H1 (cell line): ENCODE results near the gene ADGRB2. TPM values are rescaled to one million over a fixed set of nuclear protein-coding genes. Genes with fewer than 3 reads are reported as not detected.

Experiments used
- CEBPB ChIP-seq: IDR thresholded peaks from 2 replicates; pipeline ENCODE4 v1.6.1; 2012; ENCODE audit warnings: low read depth, low read length
- POLR2AphosphoS5 ChIP-seq: IDR thresholded peaks from 2 replicates; pipeline ENCODE4 v1.6.1; 2011; ENCODE audit warnings: low read depth, low read length
- SP2 ChIP-seq: IDR thresholded peaks from 2 replicates; pipeline ENCODE4 v1.6.1; 2012; ENCODE audit warnings: mild to moderate bottlenecking, low read length, inconsistent platforms
- polyA plus RNA-seq, 7 experiments: library from polyadenylated mRNA; depleted of rRNA in 3 of 7; stranded (reverse) in 5 of 7; unstranded in 2 of 7; fragments of >200 nt in 5 of 7; fragments of 200-250 nt in 2 of 7; gene quantifications; 1 replicate in 5 of 7; 2 replicates in 1 of 7; 4 replicates in 1 of 7; pipeline versions ENCODE4 v1.2.1 to v1.2.3, GENCODE V29; 2011 to 2013; ENCODE audit warnings: missing spikeins in 2 of 7, mixed read lengths in 2 of 7
- total RNA-seq: library from RNA; stranded (reverse); fragmentation: NEBNext Ultra II Directional; extraction: Animal tissue kit (Norgen Biotek cat#: 25700); gene quantifications from 2 replicates; pipeline ENCODE4 v1.2.1, GENCODE V29; 2021
- TF ChIP-seq, protein P1 (sequence below): fragments of 300-600 bp; sonication (generic); IDR thresholded peaks from 2 replicates; pipeline ENCODE4 v1.7.1; 2012; ENCODE audit warnings: low read length, moderate library complexity, mild to moderate bottlenecking, inconsistent platforms; ENCODE audit not compliant: insufficient replicate concordance
- TF ChIP-seq, protein P2 (sequence below): IDR thresholded peaks from 2 replicates; pipeline ENCODE4 v1.6.1; 2012; ENCODE audit warnings: inconsistent platforms

Gene ADGRB2
- total and polyA plus RNA-seq, 2 of the 8 experiments (the other 6 are each of a cell fraction or from before 2014, with no cell fraction given), result 15.6 to 26.2 TPM

- TF ChIP-seq, protein P1, sequence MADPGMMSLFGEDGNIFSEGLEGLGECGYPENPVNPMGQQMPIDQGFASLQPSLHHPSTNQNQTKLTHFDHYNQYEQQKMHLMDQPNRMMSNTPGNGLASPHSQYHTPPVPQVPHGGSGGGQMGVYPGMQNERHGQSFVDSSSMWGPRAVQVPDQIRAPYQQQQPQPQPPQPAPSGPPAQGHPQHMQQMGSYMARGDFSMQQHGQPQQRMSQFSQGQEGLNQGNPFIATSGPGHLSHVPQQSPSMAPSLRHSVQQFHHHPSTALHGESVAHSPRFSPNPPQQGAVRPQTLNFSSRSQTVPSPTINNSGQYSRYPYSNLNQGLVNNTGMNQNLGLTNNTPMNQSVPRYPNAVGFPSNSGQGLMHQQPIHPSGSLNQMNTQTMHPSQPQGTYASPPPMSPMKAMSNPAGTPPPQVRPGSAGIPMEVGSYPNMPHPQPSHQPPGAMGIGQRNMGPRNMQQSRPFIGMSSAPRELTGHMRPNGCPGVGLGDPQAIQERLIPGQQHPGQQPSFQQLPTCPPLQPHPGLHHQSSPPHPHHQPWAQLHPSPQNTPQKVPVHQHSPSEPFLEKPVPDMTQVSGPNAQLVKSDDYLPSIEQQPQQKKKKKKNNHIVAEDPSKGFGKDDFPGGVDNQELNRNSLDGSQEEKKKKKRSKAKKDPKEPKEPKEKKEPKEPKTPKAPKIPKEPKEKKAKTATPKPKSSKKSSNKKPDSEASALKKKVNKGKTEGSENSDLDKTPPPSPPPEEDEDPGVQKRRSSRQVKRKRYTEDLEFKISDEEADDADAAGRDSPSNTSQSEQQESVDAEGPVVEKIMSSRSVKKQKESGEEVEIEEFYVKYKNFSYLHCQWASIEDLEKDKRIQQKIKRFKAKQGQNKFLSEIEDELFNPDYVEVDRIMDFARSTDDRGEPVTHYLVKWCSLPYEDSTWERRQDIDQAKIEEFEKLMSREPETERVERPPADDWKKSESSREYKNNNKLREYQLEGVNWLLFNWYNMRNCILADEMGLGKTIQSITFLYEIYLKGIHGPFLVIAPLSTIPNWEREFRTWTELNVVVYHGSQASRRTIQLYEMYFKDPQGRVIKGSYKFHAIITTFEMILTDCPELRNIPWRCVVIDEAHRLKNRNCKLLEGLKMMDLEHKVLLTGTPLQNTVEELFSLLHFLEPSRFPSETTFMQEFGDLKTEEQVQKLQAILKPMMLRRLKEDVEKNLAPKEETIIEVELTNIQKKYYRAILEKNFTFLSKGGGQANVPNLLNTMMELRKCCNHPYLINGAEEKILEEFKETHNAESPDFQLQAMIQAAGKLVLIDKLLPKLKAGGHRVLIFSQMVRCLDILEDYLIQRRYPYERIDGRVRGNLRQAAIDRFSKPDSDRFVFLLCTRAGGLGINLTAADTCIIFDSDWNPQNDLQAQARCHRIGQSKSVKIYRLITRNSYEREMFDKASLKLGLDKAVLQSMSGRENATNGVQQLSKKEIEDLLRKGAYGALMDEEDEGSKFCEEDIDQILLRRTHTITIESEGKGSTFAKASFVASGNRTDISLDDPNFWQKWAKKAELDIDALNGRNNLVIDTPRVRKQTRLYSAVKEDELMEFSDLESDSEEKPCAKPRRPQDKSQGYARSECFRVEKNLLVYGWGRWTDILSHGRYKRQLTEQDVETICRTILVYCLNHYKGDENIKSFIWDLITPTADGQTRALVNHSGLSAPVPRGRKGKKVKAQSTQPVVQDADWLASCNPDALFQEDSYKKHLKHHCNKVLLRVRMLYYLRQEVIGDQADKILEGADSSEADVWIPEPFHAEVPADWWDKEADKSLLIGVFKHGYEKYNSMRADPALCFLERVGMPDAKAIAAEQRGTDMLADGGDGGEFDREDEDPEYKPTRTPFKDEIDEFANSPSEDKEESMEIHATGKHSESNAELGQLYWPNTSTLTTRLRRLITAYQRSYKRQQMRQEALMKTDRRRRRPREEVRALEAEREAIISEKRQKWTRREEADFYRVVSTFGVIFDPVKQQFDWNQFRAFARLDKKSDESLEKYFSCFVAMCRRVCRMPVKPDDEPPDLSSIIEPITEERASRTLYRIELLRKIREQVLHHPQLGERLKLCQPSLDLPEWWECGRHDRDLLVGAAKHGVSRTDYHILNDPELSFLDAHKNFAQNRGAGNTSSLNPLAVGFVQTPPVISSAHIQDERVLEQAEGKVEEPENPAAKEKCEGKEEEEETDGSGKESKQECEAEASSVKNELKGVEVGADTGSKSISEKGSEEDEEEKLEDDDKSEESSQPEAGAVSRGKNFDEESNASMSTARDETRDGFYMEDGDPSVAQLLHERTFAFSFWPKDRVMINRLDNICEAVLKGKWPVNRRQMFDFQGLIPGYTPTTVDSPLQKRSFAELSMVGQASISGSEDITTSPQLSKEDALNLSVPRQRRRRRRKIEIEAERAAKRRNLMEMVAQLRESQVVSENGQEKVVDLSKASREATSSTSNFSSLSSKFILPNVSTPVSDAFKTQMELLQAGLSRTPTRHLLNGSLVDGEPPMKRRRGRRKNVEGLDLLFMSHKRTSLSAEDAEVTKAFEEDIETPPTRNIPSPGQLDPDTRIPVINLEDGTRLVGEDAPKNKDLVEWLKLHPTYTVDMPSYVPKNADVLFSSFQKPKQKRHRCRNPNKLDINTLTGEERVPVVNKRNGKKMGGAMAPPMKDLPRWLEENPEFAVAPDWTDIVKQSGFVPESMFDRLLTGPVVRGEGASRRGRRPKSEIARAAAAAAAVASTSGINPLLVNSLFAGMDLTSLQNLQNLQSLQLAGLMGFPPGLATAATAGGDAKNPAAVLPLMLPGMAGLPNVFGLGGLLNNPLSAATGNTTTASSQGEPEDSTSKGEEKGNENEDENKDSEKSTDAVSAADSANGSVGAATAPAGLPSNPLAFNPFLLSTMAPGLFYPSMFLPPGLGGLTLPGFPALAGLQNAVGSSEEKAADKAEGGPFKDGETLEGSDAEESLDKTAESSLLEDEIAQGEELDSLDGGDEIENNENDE, result no peak
- TF ChIP-seq, protein P2, sequence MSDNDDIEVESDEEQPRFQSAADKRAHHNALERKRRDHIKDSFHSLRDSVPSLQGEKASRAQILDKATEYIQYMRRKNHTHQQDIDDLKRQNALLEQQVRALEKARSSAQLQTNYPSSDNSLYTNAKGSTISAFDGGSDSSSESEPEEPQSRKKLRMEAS, result no peak
- TF ChIP-seq SP2 (no peak), CEBPB (no peak), POLR2AphosphoS5 (no peak)
These were observed 11.1 kb downstream of the ADGRB2 start (continued) for GRCh38 chr1:31752952-31753475.
